ENCODE results near the gene FOLR2.

Gene FOLR2

DNA sequence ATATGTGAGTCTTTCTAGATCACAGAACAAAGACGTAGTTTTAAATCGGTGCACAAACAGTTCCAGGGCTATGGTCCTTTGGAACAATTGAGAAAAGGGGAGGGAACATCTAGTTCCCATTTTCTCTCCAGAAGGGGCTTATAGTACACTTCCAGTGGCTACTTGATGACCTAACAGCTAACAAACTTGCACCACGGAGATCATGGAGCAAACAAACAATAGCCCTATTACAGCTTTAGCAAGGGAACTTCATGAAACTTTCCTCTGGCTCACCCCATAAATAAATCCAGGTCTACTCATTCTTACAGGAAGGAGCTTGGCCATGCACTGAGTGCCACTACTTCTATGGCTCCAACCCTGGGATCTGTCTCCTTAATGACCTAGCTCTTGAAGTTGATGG, 8.3 kb upstream of the FOLR2 start:
- no peak for DNase-seq (ENCODE audit: low spot score)

DNA sequence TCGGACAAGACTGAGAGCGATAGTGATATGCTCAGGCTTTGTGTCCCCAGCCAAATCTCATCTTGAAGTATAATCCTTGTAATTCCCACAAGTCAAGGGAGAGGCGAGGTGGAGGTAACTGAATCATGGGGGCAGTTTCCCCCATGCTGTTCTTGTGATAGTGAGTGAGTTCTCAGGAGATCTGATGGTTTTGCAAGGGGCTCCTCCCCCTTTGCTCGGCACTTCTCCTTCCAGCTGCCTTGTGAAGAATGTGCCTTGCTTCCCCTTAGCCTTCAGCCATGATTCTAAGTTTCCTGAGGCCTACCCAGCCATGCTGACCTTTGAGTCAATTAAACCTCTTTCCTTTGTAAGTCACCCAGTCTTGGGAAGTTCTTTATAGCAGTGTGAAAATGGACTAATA, 7.5 kb upstream of the FOLR2 start:
- no peak for DNase-seq (ENCODE audit: low spot score)

DNA sequence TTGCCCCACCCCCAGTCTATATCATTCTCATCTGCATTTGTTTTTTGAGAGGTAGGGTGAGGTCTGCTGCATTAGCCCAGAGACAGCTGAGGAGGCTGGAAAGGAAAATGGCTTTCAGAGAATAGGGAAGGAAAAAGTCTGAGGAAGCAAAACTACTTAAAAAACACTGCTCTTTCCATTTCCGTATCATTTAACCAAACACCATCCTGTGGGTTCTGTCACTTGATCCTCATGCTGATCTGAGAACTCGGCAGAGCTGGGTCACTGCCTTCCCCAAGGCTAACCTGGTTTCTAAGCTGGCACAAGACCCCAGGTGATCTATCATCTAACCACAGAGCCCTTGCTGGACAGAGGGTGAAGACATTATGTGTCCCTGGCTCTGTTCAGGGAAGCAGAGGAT, 1.2 kb downstream of the FOLR2 start:
- DNase-seq (ENCODE audit: low spot score): no peak

DNA sequence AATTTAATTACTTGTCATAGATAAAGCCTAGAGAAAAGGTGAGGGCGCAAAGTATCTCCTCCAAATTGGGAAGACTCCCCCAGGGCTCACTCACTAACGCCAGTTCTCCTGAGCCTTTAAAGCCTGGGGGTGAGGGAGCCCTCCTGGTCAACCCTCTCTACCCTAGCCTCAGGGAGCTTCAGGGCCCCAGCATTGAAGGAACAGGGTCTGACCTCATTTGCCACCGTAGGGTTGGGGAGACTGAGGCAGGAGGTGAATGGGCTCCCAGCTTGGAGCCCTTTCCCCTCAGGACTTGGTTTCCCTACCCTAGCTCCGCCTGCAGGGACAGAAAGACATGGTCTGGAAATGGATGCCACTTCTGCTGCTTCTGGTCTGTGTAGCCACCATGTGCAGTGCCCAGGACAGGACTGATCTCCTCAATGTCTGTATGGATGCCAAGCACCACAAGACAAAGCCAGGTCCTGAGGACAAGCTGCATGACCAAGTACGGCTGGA, 1.7 kb downstream of the FOLR2 start:
- DNase-seq (ENCODE audit: low spot score): no peak

DNA sequence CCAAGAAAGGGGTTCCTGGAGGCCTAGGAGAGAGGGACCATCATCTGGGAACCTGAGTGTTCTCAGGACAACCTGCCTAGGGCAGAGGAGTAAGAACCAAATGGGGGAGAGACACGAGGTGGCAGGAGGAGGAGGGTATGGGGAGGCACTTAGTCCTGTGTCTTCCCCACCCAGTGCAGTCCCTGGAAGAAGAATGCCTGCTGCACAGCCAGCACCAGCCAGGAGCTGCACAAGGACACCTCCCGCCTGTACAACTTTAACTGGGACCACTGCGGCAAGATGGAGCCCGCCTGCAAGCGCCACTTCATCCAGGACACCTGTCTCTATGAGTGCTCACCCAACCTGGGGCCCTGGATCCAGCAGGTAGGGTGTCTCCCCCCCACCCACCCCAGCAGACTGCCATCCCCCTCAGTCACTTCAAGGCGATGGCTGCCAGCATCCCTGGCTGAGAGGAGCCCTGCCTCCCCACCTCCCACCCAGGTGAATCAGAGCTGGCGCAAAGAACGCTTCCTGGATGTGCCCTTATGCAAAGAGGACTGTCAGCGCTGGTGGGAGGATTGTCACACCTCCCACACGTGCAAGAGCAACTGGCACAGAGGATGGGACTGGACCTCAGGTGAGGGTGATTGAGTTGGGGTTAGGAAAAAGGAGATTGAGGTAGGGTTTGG, 4.2 kb downstream of the FOLR2 start:
- no peak for DNase-seq (ENCODE audit: low spot score)

DNA sequence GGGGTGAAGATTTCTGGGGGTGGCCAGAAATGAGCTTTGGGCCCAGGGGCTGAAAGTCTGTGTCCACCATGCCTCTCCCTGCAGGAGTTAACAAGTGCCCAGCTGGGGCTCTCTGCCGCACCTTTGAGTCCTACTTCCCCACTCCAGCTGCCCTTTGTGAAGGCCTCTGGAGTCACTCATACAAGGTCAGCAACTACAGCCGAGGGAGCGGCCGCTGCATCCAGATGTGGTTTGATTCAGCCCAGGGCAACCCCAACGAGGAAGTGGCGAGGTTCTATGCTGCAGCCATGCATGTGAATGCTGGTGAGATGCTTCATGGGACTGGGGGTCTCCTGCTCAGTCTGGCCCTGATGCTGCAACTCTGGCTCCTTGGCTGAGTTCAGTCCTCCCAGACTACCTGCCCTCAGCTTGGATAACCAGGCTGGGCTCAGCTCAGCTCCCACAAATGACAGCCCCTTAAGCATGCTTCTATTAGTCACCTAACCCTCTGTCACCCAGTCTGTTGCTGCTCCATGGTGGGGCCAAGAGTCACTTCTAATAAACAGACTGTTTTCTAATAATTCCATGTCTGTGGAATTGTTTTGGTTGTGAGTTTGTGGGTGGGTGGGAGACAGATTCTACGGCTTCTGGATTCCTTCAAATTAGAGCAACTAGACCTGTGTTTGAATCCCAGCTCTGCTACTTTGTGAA, 4.9 kb downstream of the FOLR2 start:
- DNase-seq (ENCODE audit: low spot score): no peak

DNA sequence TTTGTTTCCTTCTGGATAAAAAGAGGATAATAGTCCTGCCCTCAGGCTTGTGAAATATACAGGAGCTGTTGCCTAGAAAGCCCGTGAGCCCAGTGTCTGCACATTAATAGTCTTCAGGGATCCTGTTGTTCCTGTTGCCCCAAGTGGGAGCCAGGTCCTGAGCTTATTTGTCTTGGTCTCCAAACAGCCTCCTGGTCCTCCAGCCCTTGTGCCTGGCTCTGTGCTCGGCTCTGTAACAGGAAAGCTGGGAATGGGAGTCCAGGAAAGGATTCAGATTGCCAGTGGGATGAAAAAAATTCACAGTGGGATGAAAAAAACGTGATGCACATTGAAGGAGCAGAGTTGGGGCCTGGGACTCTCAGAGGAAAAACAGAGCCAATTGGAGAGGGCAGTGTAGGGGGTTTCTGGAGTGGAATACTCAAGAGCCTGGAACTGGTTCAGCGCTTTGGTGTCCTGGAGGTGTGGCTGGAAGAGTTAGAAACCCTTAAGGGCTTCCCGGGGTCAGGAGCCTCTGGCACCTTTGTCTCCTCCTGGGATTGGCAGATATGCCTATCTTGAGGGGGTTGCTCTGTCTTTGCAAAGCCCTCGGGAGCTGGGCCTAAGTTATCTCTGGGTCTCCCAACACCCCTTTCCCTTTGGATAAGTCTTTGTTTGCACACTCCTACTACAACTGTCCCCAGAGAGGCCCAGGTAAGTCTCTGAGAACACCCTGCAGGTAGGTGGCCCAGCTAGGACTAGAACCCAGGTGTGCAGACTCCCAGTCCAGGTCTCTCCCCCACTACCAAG, 5.7 kb downstream of the FOLR2 start:
- no peak for DNase-seq (ENCODE audit: low spot score)

DNA sequence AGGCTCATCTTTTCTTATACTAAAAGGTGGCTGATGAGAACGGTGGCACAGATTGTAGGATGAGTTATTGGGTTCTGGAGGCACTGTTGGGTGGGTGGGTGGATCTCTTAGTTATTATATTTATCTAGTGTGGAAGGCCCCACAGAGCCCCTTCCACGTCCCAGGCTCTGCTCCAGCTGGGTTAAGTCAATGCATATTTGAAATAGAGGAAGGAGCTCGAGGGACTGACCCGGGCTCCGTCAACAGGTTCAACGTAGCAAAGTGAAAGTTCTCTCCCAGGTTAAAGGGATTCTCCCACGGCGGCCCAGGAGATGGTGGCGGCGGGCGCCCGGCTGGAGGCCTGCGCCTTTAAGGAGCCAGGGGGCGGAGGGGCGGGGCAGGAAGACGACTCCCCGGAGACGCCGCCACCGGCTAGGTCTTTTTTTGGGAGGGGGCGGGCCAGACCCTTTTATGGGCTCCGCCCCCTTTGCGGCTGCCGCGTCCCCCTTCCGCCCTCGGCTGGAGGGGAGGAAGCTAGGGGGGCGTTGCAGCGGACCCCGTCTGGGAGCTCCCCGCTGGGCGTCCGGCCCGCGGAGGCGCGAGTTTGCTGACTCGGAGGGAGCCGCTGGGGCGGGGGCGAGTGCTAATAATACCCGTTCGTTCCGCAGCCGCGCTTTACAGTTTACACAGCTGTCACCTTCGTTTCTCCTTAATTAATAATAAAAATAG, 6.5 kb downstream of the FOLR2 start:
- DNase-seq (ENCODE audit: low spot score): peak; percentile 87

DNA sequence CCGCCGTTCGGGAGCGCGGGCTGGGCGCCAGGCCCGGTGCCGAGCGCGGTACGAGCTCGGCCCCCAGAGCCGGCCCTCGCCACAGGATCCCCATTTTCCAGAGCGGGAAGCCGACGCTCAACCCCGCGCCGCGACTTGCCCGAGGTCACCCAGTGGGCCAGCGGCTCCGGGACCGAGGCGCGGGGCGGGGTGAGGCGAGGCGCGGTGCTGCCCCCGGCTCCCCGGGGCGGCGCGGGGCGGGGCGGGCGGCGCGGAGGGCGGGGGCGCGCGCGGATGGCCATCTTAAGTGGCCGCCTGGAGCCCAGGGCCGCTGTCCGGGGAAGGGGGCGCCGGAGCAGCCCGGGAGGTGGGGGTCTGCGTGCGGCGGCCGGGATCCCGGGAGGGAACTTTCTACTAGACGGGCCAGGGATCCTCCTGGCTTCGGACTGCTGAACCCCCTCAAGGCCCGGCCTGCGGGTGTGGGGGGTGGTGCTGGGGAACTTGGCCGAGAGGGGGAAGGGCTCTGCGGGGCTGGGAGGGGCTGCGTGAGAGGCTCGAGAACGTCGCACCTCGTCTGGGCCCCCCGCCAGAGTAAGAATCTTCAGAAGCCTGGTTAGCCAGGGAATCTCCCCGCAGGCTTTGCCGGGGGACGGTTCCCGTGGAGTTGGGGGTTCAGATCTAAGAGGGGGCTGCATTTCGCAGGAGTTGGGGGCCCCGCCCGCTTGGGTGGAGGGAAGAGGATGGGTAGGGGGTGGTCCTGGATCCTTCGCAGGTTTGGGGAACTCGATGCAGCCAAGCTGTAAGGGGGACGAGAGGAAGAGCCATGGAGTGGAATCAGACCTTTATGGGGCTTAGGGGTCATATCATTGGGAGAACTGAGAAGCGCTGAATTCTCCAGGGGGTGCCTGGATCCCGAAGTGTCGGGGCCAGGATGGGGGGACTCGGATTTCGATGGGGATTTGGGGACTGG, 7.3 kb downstream of the FOLR2 start:
- no peak for DNase-seq (ENCODE audit: low spot score)

DNA sequence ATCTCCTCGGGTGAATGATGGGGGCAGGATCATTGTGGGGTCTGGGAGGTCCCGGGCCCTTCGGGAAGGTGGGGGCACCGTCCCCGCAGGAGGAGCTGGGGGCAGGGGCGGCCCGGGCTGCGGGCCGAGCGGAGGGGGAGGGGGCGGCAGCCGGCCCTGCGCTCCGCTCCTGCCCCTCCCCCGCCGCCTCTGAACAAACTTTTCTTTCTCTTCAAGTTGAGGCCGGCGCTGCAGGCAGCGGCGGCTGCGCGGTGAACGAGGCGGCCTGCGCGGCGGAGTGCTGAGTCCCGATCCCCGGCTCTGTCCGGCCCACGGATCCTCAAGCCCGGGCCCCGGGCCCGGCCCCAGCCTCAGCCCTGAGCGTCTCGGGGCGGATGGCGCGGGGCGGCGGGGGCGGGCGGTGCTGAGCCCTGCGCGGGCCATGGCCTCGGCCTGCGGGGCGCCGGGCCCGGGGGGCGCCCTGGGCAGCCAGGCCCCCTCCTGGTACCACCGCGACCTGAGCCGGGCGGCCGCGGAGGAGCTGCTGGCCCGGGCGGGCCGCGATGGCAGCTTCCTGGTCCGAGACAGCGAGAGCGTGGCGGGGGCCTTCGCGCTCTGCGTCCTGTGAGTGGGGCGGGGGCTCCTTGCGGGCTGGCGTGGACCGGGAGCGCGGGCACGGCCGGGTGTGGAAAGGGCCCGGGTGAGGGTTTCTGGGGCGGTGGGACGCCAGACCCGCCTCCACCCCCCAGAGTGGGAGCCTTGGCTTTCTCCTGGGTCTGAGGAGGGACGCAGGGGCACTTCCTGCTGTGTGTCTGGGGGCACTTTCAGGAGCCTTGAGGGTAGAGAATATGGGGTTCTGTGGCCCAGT, 8.2 kb downstream of the FOLR2 start, which contains the start of gene INPPL1:
TSS of gene INPPL1 (plus strand) at position 204 of the 847 bp plus-strand sequence. CDS start at position 422, 218 bp downstream.
- DNase-seq (ENCODE audit: low spot score): no peak

DNA sequence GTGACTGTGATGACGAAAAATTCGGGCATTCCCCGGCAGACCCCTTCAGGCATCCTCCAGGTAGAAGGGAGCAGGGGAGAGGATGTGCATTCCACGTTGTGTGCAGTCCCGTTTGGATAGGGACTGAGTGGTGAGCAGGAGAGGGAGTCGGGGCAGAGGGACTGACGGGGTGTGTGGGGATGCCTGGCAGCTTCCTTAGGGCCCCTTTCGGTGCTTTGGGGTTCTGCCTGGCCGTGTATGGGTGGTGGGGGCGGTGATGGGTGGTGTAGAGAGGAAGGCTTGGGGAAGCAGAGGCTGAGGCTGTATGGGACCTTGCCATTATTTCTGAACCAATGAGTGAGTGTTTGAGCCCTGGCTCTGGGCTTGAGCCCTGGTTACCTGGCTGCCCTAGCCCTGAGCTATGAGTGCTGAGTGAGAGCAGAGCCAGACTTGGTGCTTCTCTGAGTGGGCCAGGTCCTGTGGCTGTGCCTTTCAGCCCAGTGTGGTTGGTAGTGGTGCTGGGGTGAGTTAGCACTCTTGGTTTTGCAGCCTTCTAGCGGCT, 8.9 kb downstream of the FOLR2 start:
- no peak for DNase-seq (ENCODE audit: low spot score)

DNA sequence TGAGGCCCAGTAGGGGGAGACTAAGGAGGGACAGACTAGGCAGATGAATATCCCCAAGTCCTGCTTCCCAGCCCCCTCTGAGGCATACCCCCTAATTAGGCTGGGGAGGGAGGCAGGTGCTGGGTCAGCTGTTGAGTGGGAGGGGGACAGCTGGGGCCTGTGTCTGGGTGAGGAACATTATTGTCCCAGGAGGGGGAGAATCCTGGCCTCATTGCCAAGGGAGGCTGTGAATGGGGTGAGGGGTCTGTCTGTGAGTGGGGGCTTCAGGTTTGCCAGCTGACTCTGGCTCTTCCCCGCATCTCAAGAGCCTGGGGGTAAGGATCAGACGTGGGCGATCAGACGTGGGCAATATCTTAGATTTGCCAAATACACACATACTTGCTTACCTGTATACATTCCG, 10.1 kb downstream of the FOLR2 start:
- no peak for DNase-seq (ENCODE audit: low spot score)

DNA sequence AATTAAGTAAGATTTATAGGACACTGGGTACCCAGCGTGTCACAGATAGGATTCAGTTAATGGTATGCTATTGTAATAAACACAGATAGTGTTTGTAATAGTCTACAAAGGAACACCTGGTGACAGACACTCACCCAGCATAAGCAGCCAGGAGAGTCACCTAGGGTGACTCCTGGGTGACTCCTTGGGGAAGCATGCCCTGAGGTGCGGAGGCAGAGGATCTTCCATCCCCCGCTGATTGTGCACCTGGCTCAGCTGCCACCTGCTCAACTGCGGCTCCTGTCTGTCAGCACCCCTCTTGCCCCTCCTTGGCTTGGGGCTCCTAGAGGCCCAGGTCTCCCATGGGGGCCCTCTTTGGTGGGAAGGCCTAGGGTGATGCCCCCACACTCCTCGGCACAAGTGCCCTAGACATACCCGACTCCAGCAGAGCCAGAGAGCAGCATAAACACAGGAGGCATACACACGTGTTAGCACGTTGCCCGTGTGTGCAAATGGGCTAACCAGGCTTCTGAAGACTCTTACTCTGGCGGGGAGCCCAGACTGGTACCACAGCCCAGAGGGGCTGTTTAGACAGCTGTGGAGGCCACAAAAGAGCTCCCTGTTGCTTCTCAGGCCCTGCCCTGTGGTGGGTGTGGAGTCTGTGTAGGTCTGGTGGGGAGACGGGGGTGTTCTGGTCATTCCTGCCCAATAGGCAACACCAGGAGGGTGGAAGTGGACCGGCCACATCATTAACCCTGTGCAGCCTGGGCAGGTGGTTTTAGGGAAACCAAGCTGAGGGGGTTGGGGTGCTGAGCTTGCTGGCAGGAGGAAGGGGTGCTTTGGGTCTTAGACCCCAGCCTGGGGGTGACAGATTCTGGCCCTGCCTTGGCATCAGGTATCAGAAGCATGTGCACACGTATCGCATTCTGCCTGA, 11.0 kb downstream of the FOLR2 start:
- no peak for DNase-seq (ENCODE audit: low spot score)

DNA sequence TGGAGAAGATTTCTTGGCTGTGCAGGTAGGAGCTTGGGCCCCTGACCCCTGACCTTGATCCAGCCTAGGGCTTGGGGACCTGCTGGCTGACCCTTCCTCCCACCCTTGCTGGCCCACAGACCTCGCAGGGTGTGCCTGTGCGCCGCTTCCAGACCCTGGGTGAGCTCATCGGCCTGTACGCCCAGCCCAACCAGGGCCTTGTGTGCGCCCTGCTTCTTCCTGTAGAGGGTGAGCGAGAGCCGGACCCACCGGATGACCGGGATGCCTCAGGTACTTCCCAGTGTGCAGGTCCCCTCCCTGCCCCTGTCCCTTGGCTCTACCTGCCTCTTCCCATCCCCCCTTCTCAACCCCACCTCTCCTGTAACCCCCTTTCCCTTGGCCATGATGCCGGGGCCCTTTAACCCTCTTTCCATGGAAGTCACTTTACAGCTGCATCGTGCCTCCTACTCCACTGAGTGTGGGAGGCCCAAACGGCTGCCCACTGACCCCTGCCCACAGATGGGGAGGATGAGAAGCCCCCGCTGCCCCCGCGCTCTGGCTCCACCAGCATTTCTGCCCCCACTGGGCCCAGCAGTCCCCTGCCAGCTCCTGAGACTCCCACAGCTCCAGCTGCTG, 11.7 kb downstream of the FOLR2 start:
- DNase-seq (ENCODE audit: low spot score): no peak

DNA sequence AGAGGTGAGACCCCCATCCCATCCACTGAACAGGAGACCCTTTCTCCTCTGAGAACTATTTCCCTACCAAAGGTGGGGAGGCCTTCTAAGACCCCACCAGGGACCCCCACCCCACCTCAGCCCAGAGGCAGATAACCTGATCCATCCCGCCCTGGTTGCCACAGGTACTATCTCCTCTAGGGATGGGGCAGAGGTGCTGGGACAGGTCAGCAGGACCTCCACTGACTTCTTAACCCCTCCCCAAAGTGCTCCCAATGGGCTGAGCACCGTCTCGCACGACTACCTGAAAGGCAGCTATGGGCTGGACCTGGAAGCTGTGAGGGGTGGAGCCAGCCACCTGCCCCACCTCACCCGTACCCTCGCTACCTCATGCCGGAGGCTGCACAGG, 12.2 kb downstream of the FOLR2 start:
- no peak for DNase-seq (ENCODE audit: low spot score)

DNA sequence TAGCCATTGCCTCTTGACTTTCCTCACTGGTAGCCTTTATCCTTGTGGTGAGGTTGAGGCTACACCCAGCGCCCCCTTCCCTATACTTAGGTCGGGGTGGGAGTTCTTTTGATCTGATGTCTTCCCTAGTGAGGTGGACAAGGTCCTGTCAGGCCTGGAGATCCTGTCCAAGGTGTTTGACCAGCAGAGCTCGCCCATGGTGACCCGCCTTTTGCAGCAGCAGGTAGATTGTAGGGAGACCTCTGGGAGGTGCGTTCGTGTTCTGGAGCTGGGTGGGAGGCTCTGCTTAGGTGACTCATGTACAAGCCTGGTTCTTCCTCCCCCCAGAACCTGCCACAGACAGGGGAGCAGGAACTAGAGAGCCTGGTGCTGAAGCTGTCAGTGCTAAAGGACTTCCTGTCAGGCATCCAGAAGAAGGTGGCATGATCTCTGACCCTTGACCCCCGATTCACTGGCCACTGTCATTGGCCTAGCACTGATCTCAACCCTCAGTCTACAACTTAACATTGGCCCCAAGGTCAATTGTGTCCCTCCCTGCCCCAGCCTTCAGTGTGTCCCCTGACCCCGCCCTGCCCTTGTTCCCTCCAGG, 12.8 kb downstream of the FOLR2 start:
- no peak for DNase-seq (ENCODE audit: low spot score)

DNA sequence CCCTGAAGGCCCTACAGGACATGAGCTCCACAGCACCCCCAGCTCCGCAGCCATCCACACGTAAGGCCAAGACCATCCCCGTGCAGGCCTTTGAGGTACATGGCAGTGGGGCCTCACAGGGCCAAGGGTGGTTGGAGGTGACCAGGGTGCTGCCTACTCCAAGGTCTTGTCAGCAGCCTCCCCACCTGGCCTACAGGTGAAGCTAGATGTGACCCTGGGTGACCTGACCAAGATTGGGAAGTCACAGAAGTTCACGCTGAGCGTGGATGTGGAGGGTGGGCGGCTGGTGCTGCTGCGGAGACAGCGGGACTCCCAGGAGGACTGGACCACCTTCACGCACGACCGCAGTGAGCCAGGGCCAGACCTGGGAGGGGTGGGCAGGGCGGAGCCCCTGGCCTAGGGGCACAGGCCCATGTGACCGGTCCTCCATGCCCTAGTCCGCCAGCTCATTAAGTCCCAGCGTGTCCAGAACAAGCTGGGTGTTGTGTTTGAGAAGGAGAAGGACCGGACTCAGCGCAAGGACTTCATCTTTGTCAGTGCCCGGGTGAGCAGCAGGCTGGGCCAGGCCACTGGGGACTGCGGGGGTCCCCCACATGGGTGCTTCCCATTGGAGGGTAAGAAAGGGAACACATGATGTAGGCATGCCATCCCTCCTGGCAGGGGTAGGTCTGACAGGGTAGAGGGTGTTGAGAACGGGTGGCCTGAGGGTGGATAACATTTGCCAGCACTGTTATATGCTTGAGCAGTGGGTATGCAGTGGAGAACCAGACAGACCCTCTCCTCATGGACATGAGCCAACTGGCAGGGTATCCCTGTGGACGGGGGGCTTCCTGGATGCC, 13.6 kb downstream of the FOLR2 start:
- DNase-seq (ENCODE audit: low spot score): no peak
